SHP77 (cell line): ENCODE data around the gene AMOTL1.

ENCODE experiments used
- DNase-seq, 2 experiments: peaks; one replicate each; lab custom pipeline; 2025; lab: John Stamatoyannopoulos, UW

AMOTL1 gene

DNA sequence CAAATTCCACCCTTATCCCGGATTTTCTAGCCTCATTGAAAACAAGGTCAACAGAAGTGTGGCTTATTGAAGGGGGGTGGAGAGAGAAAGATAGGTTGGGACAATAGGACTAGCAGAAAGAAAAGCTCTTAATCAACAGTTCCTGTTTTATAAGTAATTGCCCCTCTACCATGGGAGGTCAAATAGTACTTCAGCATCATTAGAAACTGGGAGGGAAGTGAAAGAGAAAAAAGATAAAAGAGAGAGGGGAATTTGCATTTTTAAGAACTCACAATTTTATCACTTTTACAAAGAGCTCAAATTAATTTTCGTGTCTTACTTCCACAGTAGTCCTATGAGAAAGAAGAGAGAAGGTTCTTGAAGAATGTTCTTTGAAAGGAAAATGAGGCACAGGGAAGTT, 89.2 kb downstream of the AMOTL1 start:
- no peak for DNase-seq

DNA sequence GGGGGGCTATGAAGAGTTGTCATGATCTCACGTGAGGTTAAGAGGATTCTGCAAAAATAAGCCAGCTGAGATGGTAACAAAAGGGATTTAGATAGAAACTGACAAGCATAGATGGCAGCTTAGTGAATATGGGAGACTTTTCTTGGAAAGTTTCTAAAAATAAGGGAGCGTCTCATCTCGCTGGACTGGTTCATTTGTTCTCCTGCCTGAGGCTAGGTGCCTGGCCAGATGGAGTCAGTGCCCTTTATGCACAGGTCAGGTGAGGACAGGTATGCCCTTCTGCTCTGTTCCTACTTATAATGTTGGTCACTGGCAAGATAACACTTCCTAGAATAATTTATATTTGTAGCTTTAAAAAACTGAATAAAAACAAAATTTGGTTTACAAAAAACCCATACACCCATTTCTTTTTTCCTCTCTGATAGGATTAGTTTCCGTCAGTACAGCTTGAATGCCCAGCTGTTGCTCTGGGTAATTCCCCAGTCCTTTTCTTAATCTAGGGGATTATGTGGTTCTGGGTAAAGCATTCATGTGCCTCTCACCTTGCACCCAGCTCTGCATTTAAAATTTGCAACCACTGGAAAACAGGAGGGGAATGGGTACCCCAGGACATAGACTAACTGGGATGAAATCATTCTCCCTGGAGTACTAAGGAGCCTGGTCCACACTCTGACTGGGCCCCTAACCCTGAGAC, 90.0 kb downstream of the AMOTL1 start:
- no peak for DNase-seq

DNA sequence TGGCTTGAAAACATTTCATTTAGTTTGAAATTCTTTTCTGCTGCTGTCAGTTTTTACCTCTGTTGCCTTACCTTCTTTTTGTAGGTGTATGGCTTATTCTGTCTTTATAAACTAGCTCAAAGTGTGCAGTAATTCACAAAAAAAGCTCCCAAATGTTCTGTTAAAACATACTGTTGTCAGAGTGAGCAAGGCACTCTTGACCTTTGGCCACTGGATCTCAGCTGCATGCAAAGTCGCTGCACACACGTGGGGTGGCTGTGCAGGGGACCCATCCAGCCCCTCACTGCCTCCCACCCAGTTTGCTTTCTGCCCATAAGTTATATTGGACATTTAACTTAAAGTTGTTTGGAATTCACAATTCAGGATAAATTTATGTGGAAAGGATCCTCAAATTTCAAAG, 92.2 kb downstream of the AMOTL1 start:
- no peak for DNase-seq

DNA sequence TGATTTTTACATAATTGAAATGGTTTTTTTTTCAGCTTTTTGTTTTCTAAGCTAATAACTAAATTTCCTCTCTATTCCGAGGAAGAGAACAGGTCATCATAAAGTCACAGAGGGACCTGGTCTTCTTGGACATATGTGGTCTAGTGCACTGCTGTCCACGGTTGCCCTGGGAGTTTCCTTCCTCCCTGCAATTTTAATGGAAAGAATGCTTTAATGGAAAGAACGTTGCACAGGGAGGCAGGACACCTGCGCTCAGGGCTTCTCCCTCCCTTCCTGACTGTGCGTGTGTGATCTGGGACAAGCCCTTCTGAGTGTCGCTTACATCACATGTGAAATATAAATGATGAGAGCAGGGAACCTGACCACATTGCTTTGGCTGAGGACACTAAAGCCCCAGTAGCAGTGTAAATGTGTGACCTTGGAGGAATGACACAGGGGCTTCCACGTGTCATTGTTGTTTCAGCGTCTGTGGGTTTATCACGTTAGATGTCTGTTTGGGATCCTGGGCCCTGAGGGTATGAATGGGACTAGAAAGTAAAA, 93.2 kb downstream of the AMOTL1 start:
- DNase-seq = no peak

DNA sequence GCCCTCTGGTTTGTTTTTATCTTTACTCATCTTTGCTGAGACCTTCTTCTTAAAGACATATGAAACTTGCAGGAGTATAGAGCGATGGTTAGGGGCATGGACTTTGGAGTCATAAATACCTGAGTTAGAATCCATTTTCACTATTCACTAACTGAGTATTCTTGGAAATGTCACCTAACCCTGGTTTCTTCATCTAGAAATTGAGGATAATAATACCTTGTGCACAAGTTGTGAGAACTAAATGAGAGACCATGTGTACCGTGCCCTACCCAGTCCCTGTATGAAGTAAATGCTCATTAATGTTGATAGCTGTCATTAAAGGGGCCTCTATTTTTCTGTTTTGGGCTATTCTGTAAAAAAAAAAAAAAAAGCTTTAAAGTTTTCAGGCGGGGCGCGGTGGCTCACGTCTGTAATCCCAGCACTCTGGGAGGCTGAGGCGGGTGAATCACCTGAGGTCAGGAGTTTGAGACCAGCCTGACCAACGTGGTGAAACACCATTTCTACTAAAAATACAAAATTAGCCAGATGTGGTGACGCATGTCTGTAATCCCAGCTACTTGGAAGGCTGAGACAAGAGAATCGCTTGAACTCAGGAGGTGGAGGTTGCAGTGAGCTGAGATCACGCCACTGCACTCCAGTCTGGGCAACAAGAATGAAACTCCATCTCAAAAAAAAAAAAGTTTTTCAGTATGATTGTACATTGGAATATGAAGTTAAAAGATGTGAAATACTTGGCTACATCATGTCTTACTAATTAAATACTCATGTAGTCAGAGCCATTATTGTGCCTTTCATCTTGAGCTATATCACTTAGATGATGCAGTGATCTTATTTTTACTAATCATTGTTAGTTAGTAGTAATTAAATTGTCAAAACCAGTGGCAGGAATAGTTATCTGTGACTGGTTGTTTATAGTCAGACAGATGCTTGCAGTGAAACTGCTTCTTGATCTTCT, 95.0 kb downstream of the AMOTL1 start:
- no peak for DNase-seq

DNA sequence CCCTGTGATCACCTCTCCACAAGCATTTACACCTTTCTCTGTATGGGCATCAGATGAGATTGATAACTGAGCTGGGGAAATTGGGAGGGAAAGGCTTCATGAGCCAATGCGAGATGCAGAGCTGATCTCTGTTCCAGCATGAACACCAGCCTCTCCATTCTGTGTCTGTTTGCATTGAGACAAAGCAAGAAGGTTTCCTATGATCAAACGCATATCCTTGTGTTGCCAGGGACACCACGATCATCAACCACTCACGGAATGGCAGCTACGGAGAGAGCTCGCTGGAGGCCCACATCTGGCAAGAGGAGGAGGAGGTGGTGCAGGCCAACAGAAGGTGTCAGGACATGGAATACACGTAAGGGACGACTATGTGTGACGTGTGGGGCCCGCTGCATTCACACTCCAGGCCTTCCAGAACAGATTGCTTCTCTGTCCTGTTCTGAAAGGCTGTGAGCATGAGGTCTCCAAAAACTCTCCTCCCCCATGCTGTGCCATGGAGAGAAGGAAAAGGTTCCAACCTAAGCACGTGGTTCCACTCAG, 96.4 kb downstream of the AMOTL1 start:
- DNase-seq = no peak

DNA sequence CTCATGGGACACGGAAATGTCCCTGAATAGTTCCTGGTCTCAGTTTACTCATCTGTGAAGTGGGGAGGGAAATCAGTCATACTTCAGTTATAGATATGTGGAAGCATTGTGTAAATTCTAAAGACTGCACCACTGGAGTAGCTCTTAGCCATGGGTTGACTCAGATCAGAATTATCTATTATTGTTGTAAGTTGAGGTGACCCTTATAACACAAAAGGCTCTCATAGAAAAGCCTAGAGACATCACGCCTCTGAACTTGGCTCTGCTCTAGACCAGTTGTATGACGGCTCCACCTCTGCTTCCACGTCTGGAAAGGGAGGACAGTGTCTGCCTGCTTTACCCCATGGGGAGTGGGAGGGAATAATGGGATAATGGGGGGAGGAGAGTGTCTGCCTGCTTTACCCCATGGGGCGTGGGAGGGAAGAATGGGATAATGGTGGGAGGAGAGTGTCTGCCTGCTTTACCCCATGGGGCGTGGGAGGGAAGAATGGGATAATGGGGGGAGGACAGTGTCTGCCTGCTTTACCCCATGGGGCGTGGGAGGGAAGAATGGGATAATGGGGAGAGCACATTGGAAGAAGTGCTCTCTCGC, 98.2 kb downstream of the AMOTL1 start:
- no peak for DNase-seq

DNA sequence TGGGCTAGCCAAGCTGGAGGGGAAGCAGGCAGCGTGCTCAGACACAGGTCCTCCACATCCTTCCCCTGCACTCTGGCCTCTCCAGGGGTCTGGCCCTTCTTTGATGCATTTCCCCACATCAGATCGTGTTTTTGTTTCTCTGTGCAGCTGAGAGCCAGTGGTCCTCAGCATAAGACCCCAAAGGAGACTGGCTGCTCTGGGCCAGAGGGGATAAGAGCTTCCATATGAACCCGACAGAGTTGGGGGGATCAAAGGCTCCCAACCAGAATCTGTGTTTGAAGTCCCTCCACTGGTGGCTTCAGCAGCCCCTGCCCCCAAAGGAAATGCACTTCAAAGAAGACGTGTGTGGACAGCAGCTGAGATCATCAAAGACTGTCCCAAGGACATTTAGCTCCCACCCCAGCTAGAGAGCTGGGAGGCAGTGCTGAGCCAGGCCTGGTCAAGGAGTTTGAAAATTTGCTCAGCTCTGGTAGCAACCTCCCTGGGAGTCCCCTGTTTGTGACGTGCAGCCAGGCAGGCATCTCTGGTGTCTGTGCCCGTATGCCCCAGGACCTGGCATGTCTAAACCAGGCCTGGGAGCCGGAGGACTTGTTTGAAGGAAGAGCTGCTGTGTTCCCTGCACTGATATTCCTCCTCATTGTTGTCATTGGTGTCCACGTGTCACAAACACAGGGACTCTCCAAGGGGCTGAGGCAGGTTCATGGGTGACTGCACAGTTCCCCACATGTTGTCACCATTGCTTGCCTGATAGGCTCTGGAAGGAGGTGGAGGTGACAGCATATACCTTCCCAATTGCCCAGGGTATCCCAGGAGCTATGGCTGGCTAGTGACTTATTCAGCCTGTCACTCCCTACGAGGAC, 99.0 kb downstream of the AMOTL1 start:
- no peak for DNase-seq

DNA sequence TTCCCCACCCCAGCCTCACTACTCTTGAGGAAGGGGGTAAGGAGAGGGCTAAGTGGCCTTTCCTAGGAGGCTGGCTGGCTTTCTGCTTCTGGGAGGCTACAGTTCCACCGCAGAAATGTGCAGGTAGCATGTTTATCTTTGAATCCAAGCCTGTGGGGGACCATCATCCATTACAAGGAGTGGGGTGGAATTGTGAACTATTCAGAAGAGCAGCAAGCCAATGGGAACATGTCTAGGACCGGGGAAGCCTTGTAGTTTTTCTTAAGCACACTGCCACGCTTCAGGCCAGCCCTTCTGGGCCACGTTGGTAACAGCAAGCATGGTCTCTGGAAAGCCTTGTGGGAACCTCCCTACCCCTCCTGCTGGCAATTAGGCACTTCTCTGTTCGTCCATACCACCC, 100.3 kb downstream of the AMOTL1 start:
- DNase-seq = no peak

DNA sequence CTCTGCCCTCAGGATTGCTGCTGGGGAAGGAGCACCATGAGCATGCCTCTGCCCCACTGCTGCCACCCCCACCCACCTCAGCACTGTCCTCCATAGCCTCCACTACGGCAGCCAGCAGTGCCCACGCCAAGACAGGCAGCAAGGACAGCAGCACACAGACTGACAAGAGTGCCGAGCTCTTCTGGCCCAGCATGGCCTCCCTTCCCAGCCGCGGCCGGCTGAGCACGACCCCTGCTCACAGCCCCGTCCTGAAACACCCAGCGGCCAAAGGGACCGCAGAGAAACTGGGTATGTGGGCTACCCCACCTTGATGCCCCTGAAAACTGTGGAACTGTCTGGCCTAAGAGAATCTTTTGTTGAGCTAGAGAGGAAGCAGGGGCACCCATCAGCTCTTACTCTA, 101.0 kb downstream of the AMOTL1 start:
- no peak for DNase-seq

DNA sequence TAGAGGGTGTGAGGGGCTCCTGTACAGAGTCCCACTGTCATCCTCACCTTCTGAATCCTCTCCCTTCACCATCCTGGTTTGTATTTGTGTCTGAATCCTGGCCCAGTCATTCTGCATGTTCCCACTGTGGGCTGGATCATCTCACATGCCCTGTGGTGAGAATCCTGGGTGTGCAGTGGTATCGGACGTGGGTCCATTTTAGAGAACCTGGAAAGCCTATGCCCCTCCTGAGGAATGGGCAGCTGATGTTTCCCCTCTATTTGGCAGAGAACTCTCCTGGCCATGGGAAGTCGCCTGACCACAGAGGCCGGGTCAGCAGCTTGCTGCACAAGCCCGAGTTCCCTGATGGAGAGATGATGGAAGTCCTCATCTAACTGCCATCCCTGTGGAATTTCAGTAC, 102.3 kb downstream of the AMOTL1 start:
- no peak for DNase-seq

DNA sequence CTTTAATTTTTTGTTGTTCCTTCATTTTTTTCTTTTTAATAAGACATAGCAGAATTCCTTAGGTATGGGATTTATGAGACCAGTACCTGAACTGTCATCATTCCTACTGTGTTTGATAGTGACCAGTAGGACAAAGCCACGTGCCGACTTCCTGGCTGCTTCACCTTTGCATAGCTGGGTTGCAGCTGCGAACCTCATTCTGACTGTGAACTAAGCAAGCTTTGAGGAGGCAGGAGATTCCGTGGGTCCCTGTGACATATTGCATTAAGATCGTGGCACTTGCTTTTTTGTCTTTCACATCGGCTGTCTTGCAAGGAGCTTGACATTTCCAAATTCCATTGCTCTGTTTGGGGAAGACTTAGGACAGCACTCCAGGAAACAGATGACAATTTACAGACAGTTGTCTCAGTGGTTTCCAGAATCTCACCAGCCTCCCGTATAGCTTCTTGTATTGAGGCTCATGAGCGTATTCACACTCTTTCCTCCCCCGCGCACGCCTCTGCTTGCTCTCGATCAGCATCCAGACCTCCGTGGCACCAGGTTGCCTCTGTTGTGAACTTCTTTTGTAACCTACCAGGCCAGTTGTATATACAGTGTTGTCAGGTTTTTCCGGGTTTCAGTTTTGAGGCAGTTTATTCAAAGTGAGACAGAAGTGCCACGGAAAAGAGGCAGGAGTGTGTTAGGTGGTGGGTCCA, 103.5 kb downstream of the AMOTL1 start:
- no peak for DNase-seq

DNA sequence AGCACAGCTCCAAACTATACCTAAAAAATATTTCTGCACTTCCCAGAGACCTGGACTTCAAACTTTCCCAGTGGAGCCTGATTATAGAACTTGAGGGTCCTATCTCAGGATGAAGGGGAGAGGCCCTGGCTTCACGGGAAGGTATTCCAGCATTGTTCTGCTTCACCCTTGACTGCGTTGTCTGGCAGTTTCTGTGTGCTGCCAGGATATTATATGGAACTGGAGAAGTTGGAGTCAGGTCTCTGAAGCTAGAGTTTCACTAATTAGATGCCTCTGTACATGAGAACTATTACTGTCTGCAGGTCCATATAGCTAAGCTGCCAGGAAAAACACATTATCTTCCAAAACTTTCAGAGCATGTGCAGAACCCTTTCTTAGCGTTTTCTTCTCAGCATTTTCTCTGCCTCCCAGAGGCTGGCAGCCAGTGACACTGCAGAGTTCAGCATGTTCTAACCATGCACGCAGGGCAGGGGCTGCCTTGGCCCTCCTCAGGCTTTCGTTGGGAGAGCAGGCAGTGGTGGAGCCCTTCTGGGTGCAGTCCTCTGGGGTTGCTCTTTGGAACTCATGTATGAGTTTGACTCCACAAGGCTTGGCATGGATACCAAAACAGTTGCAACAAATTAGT, 105.9 kb downstream of the AMOTL1 start:
- DNase-seq = no peak

DNA sequence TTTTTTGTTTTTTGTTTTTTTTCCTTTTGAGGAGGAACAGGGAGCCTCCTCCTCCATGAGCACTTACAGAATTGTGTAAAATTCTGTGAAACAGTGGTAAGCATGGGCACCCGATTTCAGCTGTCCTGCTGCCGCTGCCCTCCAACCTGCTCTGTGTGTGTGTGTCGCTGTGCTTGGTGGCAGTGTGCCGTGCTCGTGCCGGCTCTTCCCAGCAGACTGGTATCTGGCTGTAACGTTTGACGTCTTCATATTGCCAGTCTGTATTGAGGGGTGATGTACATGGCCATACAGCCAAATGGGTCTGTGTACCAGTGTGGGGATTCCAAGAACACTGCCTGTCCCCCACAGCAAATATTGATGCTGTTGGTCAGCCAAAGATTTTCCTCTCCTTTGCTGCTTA, 108.1 kb downstream of the AMOTL1 start:
- no peak for DNase-seq

DNA sequence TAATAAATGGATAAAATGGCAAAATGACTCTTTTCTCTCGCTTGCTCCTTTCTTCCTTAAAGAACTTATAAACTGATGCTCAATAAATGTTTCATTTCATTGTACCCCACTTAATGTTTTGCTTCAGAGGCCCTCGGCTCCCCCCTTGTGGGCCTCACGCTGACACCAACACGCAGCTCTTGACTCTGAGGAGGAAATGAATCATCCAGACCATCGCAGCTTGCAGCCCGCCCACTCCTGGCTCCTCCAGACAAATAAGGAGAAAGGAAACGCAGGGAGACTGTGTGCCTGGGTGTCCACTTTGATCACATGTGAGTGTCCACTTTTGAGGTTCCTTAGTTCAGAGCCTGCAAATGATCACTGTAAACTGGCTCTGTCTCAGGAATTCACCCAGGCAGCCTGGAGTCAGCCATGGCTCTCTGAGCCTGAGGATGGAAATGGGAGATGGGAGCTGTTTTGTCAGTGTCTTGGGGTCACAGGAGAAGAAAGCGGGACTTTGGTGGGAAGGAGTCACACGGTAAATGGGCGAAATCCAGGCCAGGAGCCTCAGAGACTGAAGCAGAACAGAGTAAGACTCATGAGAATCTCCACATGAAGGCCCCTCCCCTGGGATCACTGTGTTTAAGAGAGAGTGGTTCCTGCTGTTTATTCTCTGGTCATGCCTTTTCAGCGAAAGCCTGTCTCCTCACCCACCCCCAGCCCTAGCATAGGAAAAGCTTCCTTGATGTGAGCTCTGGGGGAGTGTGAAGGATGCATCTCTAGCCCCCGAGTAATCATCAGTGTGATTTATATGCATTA, 108.7 kb downstream of the AMOTL1 start:
- DNase-seq = peak in 1 of 2 experiments; percentile 17

DNA sequence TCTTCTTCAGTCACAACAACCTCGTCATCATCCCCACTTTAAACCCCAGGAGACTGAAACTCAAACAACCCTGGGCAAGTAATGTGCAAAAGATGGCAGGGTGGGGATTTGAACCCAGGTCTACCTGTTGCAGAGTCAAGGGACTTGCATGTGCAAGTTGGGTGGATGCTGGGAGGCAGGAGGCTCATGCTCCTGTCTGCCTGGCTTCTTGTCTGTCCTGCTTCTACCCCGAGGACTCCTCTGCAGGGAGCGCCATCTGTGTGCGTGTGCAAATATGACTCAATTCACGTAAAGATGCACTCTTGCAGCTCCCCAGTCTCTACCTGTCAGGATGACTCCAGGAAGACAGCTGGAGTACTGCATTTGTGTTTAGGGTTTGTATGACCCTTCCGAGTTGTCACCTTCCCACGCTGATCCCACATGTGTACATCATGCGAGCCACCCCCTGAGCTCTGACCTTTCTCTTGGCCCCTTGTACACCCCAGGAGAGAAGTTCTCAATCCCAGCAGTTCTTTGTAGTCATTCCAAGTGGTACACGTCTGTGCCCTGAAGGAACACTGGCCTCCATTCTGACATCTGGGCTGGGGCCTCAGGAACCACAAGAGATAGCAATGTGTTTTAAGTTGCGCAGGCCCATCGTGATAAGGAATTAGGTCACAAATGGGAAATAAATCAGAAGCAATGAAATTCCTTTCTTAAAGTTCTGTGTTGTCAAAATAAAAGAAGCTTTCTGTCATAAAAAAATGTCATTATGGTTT, 109.5 kb downstream of the AMOTL1 start:
- DNase-seq = no peak

DNA sequence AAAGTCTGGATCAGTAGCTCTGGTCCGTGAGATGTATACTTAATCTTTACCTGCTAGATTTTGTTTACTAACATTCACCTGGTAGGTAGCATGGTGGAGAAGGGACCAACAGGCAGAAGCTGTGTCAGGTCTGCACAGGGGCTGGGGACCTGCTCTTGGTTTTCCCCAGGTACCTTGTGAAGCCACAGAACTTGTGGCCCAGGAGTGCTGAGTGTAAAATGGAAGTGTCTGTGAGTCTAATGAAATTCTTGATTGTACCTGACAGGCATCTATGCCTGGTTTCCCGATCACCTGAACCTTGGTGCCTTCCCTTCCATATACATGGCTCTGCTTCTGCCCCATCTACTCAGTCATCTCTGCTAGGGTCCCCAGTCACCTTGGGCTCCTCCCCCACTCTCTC, 110.8 kb downstream of the AMOTL1 start:
- no peak for DNase-seq

DNA sequence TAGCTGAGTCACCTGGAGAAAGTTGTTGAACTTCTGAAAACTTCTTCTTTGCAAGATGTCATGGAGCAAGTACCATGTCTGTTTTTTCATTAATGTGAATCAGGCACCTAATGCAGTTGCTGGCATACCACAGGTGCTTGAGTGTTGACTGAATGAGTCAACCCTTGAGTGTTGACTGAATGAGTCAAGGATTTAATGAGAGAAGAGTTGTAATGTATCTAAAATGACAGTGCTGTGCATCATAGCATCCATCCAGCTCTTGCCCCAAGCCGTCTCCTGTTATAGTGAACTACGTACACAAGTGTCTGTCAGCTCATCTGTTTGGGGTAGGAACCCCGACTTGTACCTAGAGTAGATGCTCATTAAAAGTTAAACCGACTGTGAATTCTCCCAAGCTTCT, 112.1 kb downstream of the AMOTL1 start:
- DNase-seq = peak; percentile 37 to 40

DNA sequence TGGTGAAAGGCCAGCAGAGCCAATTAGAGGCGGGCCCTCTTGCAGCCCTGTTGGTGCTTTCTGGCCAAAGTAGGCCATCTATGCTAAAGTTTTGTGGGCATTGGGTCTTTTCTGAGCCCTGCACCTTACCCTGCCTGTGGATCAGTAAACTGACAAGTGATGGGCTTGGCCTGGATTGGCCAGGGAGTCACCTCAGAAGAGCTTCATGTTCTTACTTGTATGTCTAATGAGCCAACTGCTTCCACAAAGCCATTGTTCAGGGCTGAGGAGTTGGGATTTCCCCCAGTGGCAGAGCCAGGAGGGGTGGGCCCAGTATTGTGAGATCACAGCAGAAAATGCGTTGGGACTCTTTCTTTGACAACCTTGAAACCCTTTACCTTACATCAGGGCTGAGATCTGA, 114.8 kb downstream of the AMOTL1 start:
- no peak for DNase-seq
